ENCODE data around the gene HAUS7. TPM values are rescaled to one million over a fixed set of nuclear protein-coding genes. Genes with fewer than 3 reads are reported as not detected.

Gene HAUS7
- total and polyA plus RNA-seq, 2 experiments from 2014 or later = 19.8 to 22.6 TPM

- H3K27ac ChIP-seq = no peak overlapping the region
- H3K9me3 ChIP-seq (ENCODE audit: low read depth) = no peaks in the 10 kb centered on the region
- no peaks in the 10 kb centered on the region for H3K27me3 ChIP-seq
- H3K4me3 ChIP-seq = no peak overlapping the region
- DNase-seq (ENCODE audit: low read depth in 1 of 2, low spot score in 1 of 2) = no peak
- peaks cover 2% of the 10 kb centered on the region for H3K4me1 ChIP-seq (ENCODE audit: low read depth)
- TF ChIP-seq CTCF (IDR thresholded peaks at IDR 0.05; ENCODE audit: low read depth, low read length) = no peak
- H3K36me3 ChIP-seq = no peaks in the 10 kb centered on the region
Measured at GRCh38 chrX:153456704-153457103, 13.7 kb downstream of the HAUS7 start.

GRCh38 chrX:153456161-153456560 lies 14.2 kb downstream of the HAUS7 start:
- DNase-seq (ENCODE audit: low read depth in 1 of 2, low spot score in 1 of 2) = no peak
- Histone ChIP-seq H3K27me3 (no peaks in the 10 kb centered on the region), H3K4me1 (ENCODE audit: low read depth) (peaks cover 6% of the 10 kb centered on the region), H3K4me3 (no peak overlapping the region), H3K36me3 (no peaks in the 10 kb centered on the region), H3K9me3 (ENCODE audit: low read depth) (no peaks in the 10 kb centered on the region), H3K27ac (no peak overlapping the region)
- no peak for TF ChIP-seq CTCF (IDR thresholded peaks at IDR 0.05; ENCODE audit: low read depth, low read length)

GRCh38 chrX:153455571-153455970 lies 14.8 kb downstream of the HAUS7 start:
- no peak overlapping the region for H3K4me3 ChIP-seq
- no peak overlapping the region for H3K27ac ChIP-seq
- no peaks in the 10 kb centered on the region for H3K9me3 ChIP-seq (ENCODE audit: low read depth)
- TF ChIP-seq CTCF (IDR thresholded peaks at IDR 0.05; ENCODE audit: low read depth, low read length) = no peak
- no peaks in the 10 kb centered on the region for H3K27me3 ChIP-seq
- no peaks in the 10 kb centered on the region for H3K36me3 ChIP-seq
- H3K4me1 ChIP-seq (ENCODE audit: low read depth) = peaks cover 6% of the 10 kb centered on the region
- no peak for DNase-seq (ENCODE audit: low read depth in 1 of 2, low spot score in 1 of 2)

- Histone ChIP-seq H3K27me3 (no peaks in the 10 kb centered on the region), H3K9me3 (ENCODE audit: low read depth) (no peaks in the 10 kb centered on the region), H3K4me1 (ENCODE audit: low read depth) (peaks cover 6% of the 10 kb centered on the region), H3K27ac (no peak overlapping the region), H3K4me3 (no peak overlapping the region), H3K36me3 (no peaks in the 10 kb centered on the region)
- DNase-seq (ENCODE audit: low read depth in 1 of 2, low spot score in 1 of 2) = no peak
- no peak for TF ChIP-seq CTCF (IDR thresholded peaks at IDR 0.05; ENCODE audit: low read depth, low read length)
Measured at GRCh38 chrX:153454901-153455550, 15.3 kb downstream of the HAUS7 start.

GRCh38 chrX:153450949-153451277 lies 19.5 kb downstream of the HAUS7 start:
- Histone ChIP-seq H3K27me3 (no peaks in the 10 kb centered on the region), H3K27ac (no peak overlapping the region), H3K4me1 (ENCODE audit: low read depth) (peaks cover 6% of the 10 kb centered on the region), H3K9me3 (ENCODE audit: low read depth) (no peaks in the 10 kb centered on the region), H3K4me3 (no peak overlapping the region), H3K36me3 (no peaks in the 10 kb centered on the region)
- no peak for DNase-seq (ENCODE audit: low read depth in 1 of 2, low spot score in 1 of 2)
- TF ChIP-seq CTCF (IDR thresholded peaks at IDR 0.05; ENCODE audit: low read depth, low read length) = no peak
